Gastroesophageal sphincter (tissue), 4 donors: ENCODE measurements around the gene GALNT10. TPM values are rescaled to one million over a fixed set of nuclear protein-coding genes. Genes with fewer than 3 reads are reported as not detected.

ENCODE experiments used
- ATAC-seq: fragments of 150-250 bp; one replicate; pipeline ENCODE4 v1.9.1; 2016; ENCODE audit warnings: mild to moderate bottlenecking, moderate library complexity
- H3K27ac ChIP-seq, 4 donors: fragments of 200-600 bp; sonication (generic) in 3 of 4; 1 replicate in 3 of 4; 2 replicates in 1 of 4; pipeline ENCODE4 v1.5.1; 2016 to 2019
- H3K27me3 ChIP-seq: fragments of 200-600 bp; sonication (generic); one replicate; pipeline ENCODE4 v1.5.1; 2019
- H3K36me3 ChIP-seq, 2 donors: fragments of 200-600 bp; sonication (generic); one replicate each; pipeline ENCODE4 v1.5.1; 2019; ENCODE audit warnings: control low read depth in 1 of 2
- H3K4me1 ChIP-seq, 3 donors: fragments of 200-600 bp; sonication (generic); 1 replicate in 2 of 3; 2 replicates in 1 of 3; pipeline ENCODE4 v1.5.1; 2016 to 2019; ENCODE audit warnings: control low read depth in 2 of 3
- H3K4me3 ChIP-seq, 2 donors: fragments of 200-600 bp; sonication (generic); one replicate each; pipeline ENCODE4 v1.5.1; 2019; ENCODE audit warnings: mild to moderate bottlenecking in 1 of 2, moderate library complexity in 1 of 2
- H3K9me3 ChIP-seq, 3 donors: fragments of 200-600 bp; sonication (generic); one replicate each; pipeline ENCODE4 v1.5.1; 2017 to 2019; ENCODE audit warnings: control low read depth in 2 of 3
- EP300 ChIP-seq: sonication (generic); formaldehyde crosslinking; IDR thresholded peaks from one replicate; pipeline ENCODE4 v1.6.1; 2017; ENCODE audit warnings: antibody characterized with exemption, mild to moderate bottlenecking
- POLR2A ChIP-seq, 2 donors: fragments of 450-650 bp; IDR thresholded peaks; one replicate each; pipeline ENCODE4 v1.6.1; 2017; ENCODE audit warnings: antibody characterized with exemption in 2 of 2, mild to moderate bottlenecking in 2 of 2, moderate library complexity in 1 of 2
- POLR2AphosphoS5 ChIP-seq: sonication (generic); formaldehyde crosslinking; IDR thresholded peaks from one replicate; pipeline ENCODE4 v1.6.1; 2017; ENCODE audit warnings: antibody characterized with exemption
- WGBS, 2 donors: methylation state at CpG; one replicate each; pipeline ENCODE4 v1.1.5; 2018; ENCODE audit warnings: low coverage in 1 of 2; 5-methylcytosine and 5-hydroxymethylcytosine counted together
- total RNA-seq, 4 donors: library from RNA; depleted of rRNA; stranded (reverse); fragments of >200 nt; gene quantifications; one replicate each; pipeline ENCODE4 v1.1.0, GENCODE V29; 2016
- TF ChIP-seq, protein P1 (sequence below), 4 experiments: fragments of 200-600 bp in 2 of 4; fragments of 450-650 bp in 2 of 4; sonication (generic) in 1 of 4; IDR thresholded peaks; one replicate each; pipeline ENCODE4 v1.5.1; 2017 to 2019; ENCODE audit warnings: antibody characterized with exemption in 4 of 4, mild to moderate bottlenecking in 2 of 4, moderate library complexity in 2 of 4

GALNT10 gene
- total RNA-seq, 4 donors from 2014 or later, result 19.1 to 49.1 (median 34.0) TPM

GRCh38 chr5:154227090-154227489 is 36.6 kb downstream of the GALNT10 start:
- Histone ChIP-seq H3K9me3 (peaks cover 0 to 5% (median 0%) of the 10 kb centered on the region in 3 donors), H3K4me3 (no peak overlapping the region), H3K36me3 (peaks cover 0 to 13% of the 10 kb centered on the region in 2 donors), H3K4me1 (no peaks in the 10 kb centered on the region), H3K27ac (no peak overlapping the region), H3K27me3 (no peaks in the 10 kb centered on the region)
- no peak for ATAC-seq
- TF ChIP-seq POLR2AphosphoS5, result no peak
- TF ChIP-seq, protein P1, sequence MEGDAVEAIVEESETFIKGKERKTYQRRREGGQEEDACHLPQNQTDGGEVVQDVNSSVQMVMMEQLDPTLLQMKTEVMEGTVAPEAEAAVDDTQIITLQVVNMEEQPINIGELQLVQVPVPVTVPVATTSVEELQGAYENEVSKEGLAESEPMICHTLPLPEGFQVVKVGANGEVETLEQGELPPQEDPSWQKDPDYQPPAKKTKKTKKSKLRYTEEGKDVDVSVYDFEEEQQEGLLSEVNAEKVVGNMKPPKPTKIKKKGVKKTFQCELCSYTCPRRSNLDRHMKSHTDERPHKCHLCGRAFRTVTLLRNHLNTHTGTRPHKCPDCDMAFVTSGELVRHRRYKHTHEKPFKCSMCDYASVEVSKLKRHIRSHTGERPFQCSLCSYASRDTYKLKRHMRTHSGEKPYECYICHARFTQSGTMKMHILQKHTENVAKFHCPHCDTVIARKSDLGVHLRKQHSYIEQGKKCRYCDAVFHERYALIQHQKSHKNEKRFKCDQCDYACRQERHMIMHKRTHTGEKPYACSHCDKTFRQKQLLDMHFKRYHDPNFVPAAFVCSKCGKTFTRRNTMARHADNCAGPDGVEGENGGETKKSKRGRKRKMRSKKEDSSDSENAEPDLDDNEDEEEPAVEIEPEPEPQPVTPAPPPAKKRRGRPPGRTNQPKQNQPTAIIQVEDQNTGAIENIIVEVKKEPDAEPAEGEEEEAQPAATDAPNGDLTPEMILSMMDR (IDR thresholded peaks at IDR 0.05), result no peak
- 79 to 100% methylated on average over 1 to 2 of the region's 2 CpGs for WGBS, 2 donors

- Histone ChIP-seq H3K9me3 (peaks cover 0 to 5% (median 0%) of the 10 kb centered on the region in 3 donors), H3K27ac (no peak overlapping the region), H3K4me3 (no peak overlapping the region), H3K36me3 (peaks cover 0 to 13% of the 10 kb centered on the region in 2 donors), H3K4me1 (no peaks in the 10 kb centered on the region), H3K27me3 (no peaks in the 10 kb centered on the region)
- WGBS, 2 donors, result 75 to 100% methylated on average over 3 to 4 of the region's 4 CpGs
- TF ChIP-seq EP300, result no peak
- TF ChIP-seq POLR2A (IDR thresholded peaks at IDR 0.05), result no peak
- TF ChIP-seq, protein P1 (IDR thresholded peaks at IDR 0.05), result no peak
- no peak for TF ChIP-seq POLR2AphosphoS5
- ATAC-seq, result no peak
Measured at GRCh38 chr5:154228696-154229095, 38.2 kb downstream of the GALNT10 start.

- TF ChIP-seq POLR2A (IDR thresholded peaks at IDR 0.05) (no peak), POLR2AphosphoS5 (no peak), EP300 (no peak)
- TF ChIP-seq, protein P1 (IDR thresholded peaks at IDR 0.05), result no peak
- ATAC-seq, result no peak
- Histone ChIP-seq H3K4me3 (no peak overlapping the region), H3K27ac (no peak overlapping the region), H3K36me3 (peaks cover 0 to 13% of the 10 kb centered on the region in 2 donors), H3K4me1 (no peaks in the 10 kb centered on the region), H3K27me3 (no peaks in the 10 kb centered on the region), H3K9me3 (peaks cover 0 to 5% (median 0%) of the 10 kb centered on the region in 3 donors)
Measured at GRCh38 chr5:154230526-154230925, 40.0 kb downstream of the GALNT10 start.

DNA sequence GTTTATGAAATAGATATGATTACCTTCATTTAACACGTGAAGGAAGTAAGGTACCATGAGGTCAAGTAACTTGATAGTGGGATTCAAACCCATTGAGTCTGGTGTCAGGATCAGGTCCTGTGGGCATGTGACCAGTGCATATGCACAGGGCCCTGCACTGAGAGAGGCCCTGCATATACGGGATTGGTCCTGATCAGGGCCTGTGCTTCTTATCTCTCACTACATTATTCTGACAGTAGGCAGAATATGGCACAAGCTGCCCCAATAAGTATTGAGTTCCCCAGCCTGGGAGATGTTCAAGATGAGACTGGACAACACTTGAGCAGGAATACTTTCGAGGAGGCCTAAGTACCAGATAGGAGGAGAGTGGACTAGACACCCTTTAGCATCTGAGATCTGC is 44.0 kb downstream of the GALNT10 start:
- peaks cover 0 to 11% of the 10 kb centered on the region in 2 donors for H3K36me3 ChIP-seq
- ATAC-seq, result no peak
- no peaks in the 10 kb centered on the region for H3K9me3 ChIP-seq
- peaks cover 5 to 17% (median 8%) of the 10 kb centered on the region in 3 donors for H3K4me1 ChIP-seq
- no peak overlapping the region for H3K27ac ChIP-seq
- 86 to 100% methylated on average over 1 of the region's 3 CpGs for WGBS, 2 donors
- H3K27me3 ChIP-seq, result no peaks in the 10 kb centered on the region
- no peak overlapping the region for H3K4me3 ChIP-seq
- TF ChIP-seq, protein P1 (IDR thresholded peaks at IDR 0.05), result no peak
- no peak for TF ChIP-seq POLR2A (IDR thresholded peaks at IDR 0.05)
- no peak for TF ChIP-seq EP300
- no peak for TF ChIP-seq POLR2AphosphoS5

DNA sequence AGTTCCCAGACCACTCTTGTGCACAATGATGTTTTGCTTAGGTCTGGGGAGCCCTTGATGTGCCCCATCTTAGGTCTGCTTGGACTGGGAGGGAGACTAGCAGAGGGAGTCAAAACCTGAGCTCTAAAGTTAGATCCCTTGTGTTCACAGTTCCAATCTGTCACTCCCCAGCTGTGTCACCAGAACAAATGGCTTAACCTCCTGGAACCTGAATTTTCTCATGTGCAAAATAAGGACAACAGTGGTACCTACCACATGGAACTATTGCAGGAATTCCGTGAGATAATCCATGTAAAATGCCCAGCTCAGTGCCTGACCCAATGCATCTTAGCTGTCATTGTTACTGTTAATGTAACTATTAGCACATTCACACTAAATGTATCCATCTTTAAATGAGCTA is 45.5 kb downstream of the GALNT10 start:
- no peaks in the 10 kb centered on the region for H3K9me3 ChIP-seq
- no peaks in the 10 kb centered on the region for H3K36me3 ChIP-seq
- ATAC-seq, result no peak
- H3K4me1 ChIP-seq, result peaks cover 5 to 17% (median 8%) of the 10 kb centered on the region in 3 donors
- H3K27me3 ChIP-seq, result no peaks in the 10 kb centered on the region
- no peak overlapping the region for H3K4me3 ChIP-seq
- WGBS, 2 donors, result 92 to 100% methylated on average over 1 of the region's 1 CpG
- no peak overlapping the region for H3K27ac ChIP-seq
- TF ChIP-seq POLR2AphosphoS5 (no peak), EP300 (no peak), POLR2A (IDR thresholded peaks at IDR 0.05) (no peak)
- TF ChIP-seq, protein P1 (IDR thresholded peaks at IDR 0.05), result no peak
